Transverse colon (tissue), 4 donors: ENCODE results near the gene COTL1. TPM values are rescaled to one million over a fixed set of nuclear protein-coding genes. Genes with fewer than 3 reads are reported as not detected.
A peak's percentile ranks its signal among the peaks of the same experiment; 100 is the strongest.
"Not testable (repeated sequence)": the region's sequence is repeated elsewhere in the genome, so short reads cannot be mapped to it uniquely, and the experiment has no call there.

Experiments used
- DNase-seq: peaks from one replicate; pipeline ENCODE4 v3.0.0-alpha.2; 2019
- H3K27ac ChIP-seq, 4 donors: fragments of 200-600 bp; sonication (generic); 2 replicates each; pipeline ENCODE4 v1.5.1; 2016 to 2018; ENCODE audit warnings: inconsistent platforms in 4 of 4
- H3K27me3 ChIP-seq: fragments of 200-600 bp; sonication (generic); 2 replicates; pipeline ENCODE4 v1.5.1; 2017; ENCODE audit warnings: inconsistent platforms
- H3K36me3 ChIP-seq, 4 donors: fragments of 200-600 bp; sonication (generic); 2 replicates each; pipeline ENCODE4 v1.5.1; 2017 to 2019; ENCODE audit warnings: inconsistent platforms in 4 of 4
- H3K4me1 ChIP-seq, 4 donors: fragments of 200-600 bp; sonication (generic); 2 replicates each; pipeline ENCODE4 v1.5.1; 2017 to 2020; ENCODE audit warnings: inconsistent platforms in 4 of 4
- H3K4me3 ChIP-seq, 4 donors: fragments of 200-600 bp; sonication (generic); 1 replicate in 1 of 4; 2 replicates in 3 of 4; pipeline versions ENCODE4 v1.5.1 to v1.6.1; 2017 to 2019; ENCODE audit warnings: inconsistent platforms in 4 of 4
- H3K9me3 ChIP-seq, 2 donors: fragments of 200-600 bp; sonication (generic); 2 replicates each; pipeline ENCODE4 v1.5.1; 2017 to 2019; ENCODE audit warnings: inconsistent platforms in 2 of 2
- EP300 ChIP-seq: sonication (generic); formaldehyde crosslinking; IDR thresholded peaks from one replicate; pipeline ENCODE4 v1.6.1; 2017; ENCODE audit warnings: antibody characterized with exemption, low read depth
- POLR2A ChIP-seq: fragments of 450-650 bp; IDR thresholded peaks from one replicate; pipeline ENCODE4 v1.6.1; 2016; ENCODE audit warnings: antibody characterized with exemption, mild to moderate bottlenecking, moderate library complexity
- POLR2AphosphoS5 ChIP-seq, 3 donors: sonication (generic); formaldehyde crosslinking; IDR thresholded peaks; one replicate each; pipeline ENCODE4 v1.6.1; 2016; ENCODE audit warnings: antibody characterized with exemption in 3 of 3
- WGBS, 2 donors: methylation state at CpG; one replicate each; pipeline ENCODE4 v1.1.5; 2018; ENCODE audit warnings: low coverage in 1 of 2; 5-methylcytosine and 5-hydroxymethylcytosine counted together
- in situ Hi-C, 4 donors: fragments of 200-750 bp; cut with MboI; loops; one replicate each; pipeline versions ENCODE4 v1.15.0 to v1.15.1; 2017; ENCODE audit warnings: low sequenced_read_pairs in 3 of 4, low pct_ligation_motif_present in 1 of 4, low pct_unique_long_range_greater_than_20kb in 1 of 4
- intact Hi-C: fragments of 100-400 bp; cut with DNase I; formaldehyde crosslinking; loops from one replicate; pipeline ENCODE4 v1.15.1; 2023; ENCODE audit warnings: low total_unique reads
- total RNA-seq, 4 donors: library from RNA; depleted of rRNA; stranded (reverse); fragments of >200 nt; gene quantifications; one replicate each; pipeline ENCODE4 v1.1.0, GENCODE V29; 2016
- TF ChIP-seq, protein P1 (sequence below), 5 experiments: fragments of 200-600 bp in 3 of 5; fragments of 450-650 bp in 2 of 5; sonication (generic) in 3 of 5; IDR thresholded peaks; 1 replicate in 2 of 5; 2 replicates in 3 of 5; pipeline ENCODE4 v1.5.1; 2016 to 2017; ENCODE audit warnings: antibody characterized with exemption in 5 of 5, inconsistent platforms in 3 of 5, mild to moderate bottlenecking in 2 of 5, moderate library complexity in 1 of 5

The COTL1 gene
- total RNA-seq, 4 donors from 2014 or later, result 31.1 to 78.9 (median 47.9) TPM

DNA sequence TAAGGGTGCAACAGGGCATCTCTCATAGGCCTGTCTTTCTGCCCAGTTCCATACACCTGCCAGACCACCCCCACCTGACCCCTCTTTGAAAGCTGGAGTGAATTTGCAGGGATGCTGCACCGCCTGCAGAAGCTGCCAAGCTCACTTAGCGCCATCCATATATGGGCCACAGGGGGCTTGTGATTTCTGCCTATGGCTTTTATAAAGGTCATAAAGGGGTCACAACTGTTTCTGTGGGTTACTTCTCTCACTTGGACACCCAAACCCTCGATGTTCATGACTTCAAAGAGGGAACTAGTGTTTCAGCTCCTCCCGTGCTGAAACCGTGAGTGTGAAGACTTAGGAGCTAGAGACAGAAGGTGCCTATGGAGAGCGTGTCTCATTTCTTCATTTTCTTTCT, 89.6 kb downstream of the COTL1 start:
- in situ Hi-C loops (no loop called here), intact Hi-C loops (no loop called here)
- no peak for TF ChIP-seq POLR2AphosphoS5 (IDR thresholded peaks at IDR 0.05)
- TF ChIP-seq EP300, result no peak
- TF ChIP-seq POLR2A, result no peak
- TF ChIP-seq, protein P1, sequence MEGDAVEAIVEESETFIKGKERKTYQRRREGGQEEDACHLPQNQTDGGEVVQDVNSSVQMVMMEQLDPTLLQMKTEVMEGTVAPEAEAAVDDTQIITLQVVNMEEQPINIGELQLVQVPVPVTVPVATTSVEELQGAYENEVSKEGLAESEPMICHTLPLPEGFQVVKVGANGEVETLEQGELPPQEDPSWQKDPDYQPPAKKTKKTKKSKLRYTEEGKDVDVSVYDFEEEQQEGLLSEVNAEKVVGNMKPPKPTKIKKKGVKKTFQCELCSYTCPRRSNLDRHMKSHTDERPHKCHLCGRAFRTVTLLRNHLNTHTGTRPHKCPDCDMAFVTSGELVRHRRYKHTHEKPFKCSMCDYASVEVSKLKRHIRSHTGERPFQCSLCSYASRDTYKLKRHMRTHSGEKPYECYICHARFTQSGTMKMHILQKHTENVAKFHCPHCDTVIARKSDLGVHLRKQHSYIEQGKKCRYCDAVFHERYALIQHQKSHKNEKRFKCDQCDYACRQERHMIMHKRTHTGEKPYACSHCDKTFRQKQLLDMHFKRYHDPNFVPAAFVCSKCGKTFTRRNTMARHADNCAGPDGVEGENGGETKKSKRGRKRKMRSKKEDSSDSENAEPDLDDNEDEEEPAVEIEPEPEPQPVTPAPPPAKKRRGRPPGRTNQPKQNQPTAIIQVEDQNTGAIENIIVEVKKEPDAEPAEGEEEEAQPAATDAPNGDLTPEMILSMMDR (IDR thresholded peaks at IDR 0.05), result no peak
- Histone ChIP-seq H3K4me1 (peaks cover 0 to 25% (median 18%) of the 10 kb centered on the region in 4 donors), H3K27me3 (no peaks in the 10 kb centered on the region), H3K36me3 (no peaks in the 10 kb centered on the region), H3K27ac (peak overlapping the region in 1 of 4 donors; percentile 58), H3K9me3 (no peaks in the 10 kb centered on the region), H3K4me3 (no peak overlapping the region)
- 85% methylated on average over 6 of the region's 6 CpGs; no CpG with 5 or more reads in 1 of the 2 donors for WGBS, 2 donors
- no peak for DNase-seq

DNA sequence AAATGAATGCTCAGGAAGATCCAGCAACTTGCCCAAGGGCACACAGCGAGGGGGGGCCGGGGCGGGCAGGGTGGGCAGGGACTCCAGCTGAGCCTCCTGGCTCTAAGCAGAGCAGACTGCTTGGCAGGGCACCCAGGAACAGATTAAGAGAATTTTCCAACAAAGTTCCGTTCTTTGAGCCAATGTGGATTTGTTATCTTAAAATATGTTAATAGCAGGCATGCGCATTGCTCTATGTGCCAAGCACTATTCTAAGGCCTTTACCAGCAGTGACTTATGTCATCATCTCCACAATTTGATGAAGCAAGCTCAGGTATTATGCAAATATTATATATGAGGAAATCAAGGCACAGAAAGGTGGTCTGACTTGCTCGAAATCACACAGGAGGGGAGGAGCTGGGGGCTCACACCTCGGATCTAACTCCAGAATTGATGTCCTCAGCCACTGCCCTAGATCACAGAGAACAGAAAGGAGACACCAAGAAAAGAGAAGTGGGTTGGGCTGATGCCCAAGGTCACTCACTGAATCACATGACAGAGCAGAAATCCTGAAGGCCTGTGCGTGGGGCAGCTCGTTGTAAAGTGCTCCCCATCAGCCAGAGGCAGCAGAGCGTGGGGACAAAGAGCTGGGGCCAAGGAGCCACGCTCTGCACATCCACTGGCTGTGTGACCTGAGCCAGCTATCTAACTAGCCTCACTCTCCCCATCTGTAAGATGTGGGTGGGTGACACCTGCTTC, 90.2 kb downstream of the COTL1 start:
- Histone ChIP-seq H3K36me3 (no peaks in the 10 kb centered on the region), H3K9me3 (no peaks in the 10 kb centered on the region), H3K27ac (peak overlapping the region; percentile 15 to 69 (median 56)), H3K4me3 (no peak overlapping the region), H3K4me1 (peaks cover 0 to 22% (median 14%) of the 10 kb centered on the region in 4 donors), H3K27me3 (no peaks in the 10 kb centered on the region)
- intact Hi-C loops (no loop called here), in situ Hi-C loops (no loop called here)
- DNase-seq, result no peak
- 68 to 95% methylated on average over 3 to 11 of the region's 11 CpGs for WGBS, 2 donors
- TF ChIP-seq POLR2AphosphoS5 (IDR thresholded peaks at IDR 0.05) (no peak), EP300 (no peak)

GRCh38 chr16:84526794-84527531, 90.9 kb downstream of the COTL1 start:
- 64 to 66% methylated on average over 11 to 29 of the region's 29 CpGs for WGBS, 2 donors
- intact Hi-C loops, result no loop called here
- TF ChIP-seq, protein P1 (IDR thresholded peaks at IDR 0.05), result no peak
- TF ChIP-seq POLR2AphosphoS5 (IDR thresholded peaks at IDR 0.05) (no peak), EP300 (no peak), POLR2A (no peak)
- H3K36me3 ChIP-seq, result no peaks in the 10 kb centered on the region
- peaks cover 0 to 16% (median 10%) of the 10 kb centered on the region in 4 donors for H3K4me1 ChIP-seq
- DNase-seq, result no peak
- H3K9me3 ChIP-seq, result no peaks in the 10 kb centered on the region
- in situ Hi-C loops, result no loop called here
- H3K4me3 ChIP-seq, result no peak overlapping the region
- H3K27me3 ChIP-seq, result no peaks in the 10 kb centered on the region
- H3K27ac ChIP-seq, result peak overlapping the region; percentile 15 to 69 (median 56)

DNA sequence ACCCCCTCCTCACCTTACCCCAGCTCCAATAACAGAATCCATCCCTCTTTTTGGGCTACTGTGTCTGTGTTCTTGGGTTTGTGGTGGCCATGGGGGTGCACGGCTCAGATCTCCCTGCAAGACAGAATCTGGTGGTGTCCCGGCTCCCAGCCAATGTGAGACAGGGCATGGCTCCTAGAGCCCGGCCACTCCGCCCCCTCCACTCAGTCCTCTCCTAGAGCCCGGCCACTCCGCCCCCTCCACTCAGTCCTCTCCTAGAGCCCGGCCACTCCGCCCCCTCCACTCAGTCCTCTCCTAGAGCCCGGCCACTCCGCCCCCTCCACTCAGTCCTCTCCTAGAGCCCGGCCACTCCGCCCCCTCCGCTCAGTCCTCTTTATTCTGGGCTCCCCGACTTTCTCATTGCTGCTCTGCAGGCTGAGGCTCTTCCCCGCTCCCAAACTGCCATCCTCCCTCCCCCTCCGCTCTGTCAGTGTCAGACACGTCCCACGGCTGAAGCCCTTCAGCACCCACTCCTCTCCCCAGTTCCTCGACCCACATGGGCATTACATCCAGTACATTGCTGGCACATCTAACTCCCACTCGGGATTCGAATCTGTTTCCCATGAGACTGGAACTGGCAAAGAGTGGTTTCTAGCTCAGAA, 92.8 kb downstream of the COTL1 start:
- H3K9me3 ChIP-seq, H3K27ac ChIP-seq, DNase-seq, intact Hi-C loops, H3K4me3 ChIP-seq, H3K27me3 ChIP-seq, H3K36me3 ChIP-seq: not testable (repeated sequence)
- in situ Hi-C loops, result loop anchor here in 2 of 4 donors (25.0 kb wide), 2 partner anchors 187 to 212 kb away; no protein-coding TSS in a partner anchor
- WGBS, 2 donors, result 89% methylated on average over 21 of the region's 21 CpGs; no CpG with 5 or more reads in 1 of the 2 donors
- H3K4me1 ChIP-seq, result peaks cover 0 to 11% (median 7%) of the 10 kb centered on the region in 4 donors
